Fibroblast of villous mesenchyme (primary cell): ENCODE results near the gene RHOA. TPM values are rescaled to one million over a fixed set of nuclear protein-coding genes. Genes with fewer than 3 reads are reported as not detected.
A peak's percentile ranks its signal among the peaks of the same experiment; 100 is the strongest.
"Not testable (repeated sequence)": the region's sequence is repeated elsewhere in the genome, so short reads cannot be mapped to it uniquely, and the experiment has no call there.

Source experiments
- DNase-seq: peaks from one replicate; pipeline ENCODE4 v3.0.0-alpha.2; 2010; ENCODE audit warnings: low read depth
- H3K4me3 ChIP-seq: 2 replicates; pipeline ENCODE4 v1.5.1; 2011; ENCODE audit warnings: low read depth, mild to moderate bottlenecking, low read length
- CTCF ChIP-seq: IDR thresholded peaks from 2 replicates; pipeline ENCODE4 v1.5.1; 2012; ENCODE audit warnings: low read depth, mild to moderate bottlenecking, low read length; ENCODE audit not compliant: insufficient read depth
- total RNA-seq: library from RNA; depleted of rRNA; stranded (reverse); fragments of >200 nt; gene quantifications from 2 replicates; pipeline ENCODE4 v1.2.3, GENCODE V29; 2012

Gene RHOA
- total RNA-seq, 1 donor: 626 TPM

- H3K4me3 ChIP-seq: no peak overlapping the region
- no peak for TF ChIP-seq CTCF
- no peak for DNase-seq
These were observed 39.8 kb downstream of the RHOA start for GRCh38 chr3:49371946-49372345.

- no peak overlapping the region for H3K4me3 ChIP-seq
- TF ChIP-seq CTCF: no peak
- DNase-seq: no peak
These were observed 41.0 kb downstream of the RHOA start for GRCh38 chr3:49370585-49371290.

- peak; percentile 53 for DNase-seq
- no peak overlapping the region for H3K4me3 ChIP-seq
- TF ChIP-seq CTCF: no peak
These were observed 49.2 kb downstream of the RHOA start for GRCh38 chr3:49362561-49362960.

- TF ChIP-seq CTCF: no peak
- peak; percentile 35 for DNase-seq
- no peak overlapping the region for H3K4me3 ChIP-seq
These were observed 52.2 kb downstream of the RHOA start for GRCh38 chr3:49359623-49360022.

GRCh38 chr3:49358884-49359225, 52.9 kb downstream of the RHOA start:
- H3K4me3 ChIP-seq: peak overlapping the region; percentile 45
- no peak for TF ChIP-seq CTCF
- DNase-seq: no peak

- no peak for TF ChIP-seq CTCF
- DNase-seq: peak; percentile 97
These were observed 53.4 kb downstream of the RHOA start, which contains the start of gene GPX1 for GRCh38 chr3:49358217-49358883. GPX1 (minus strand) TSS chr3:49358353; CDS start chr3:49358278, 75 bp downstream.

GRCh38 chr3:49357443-49358216, 54.1 kb downstream of the RHOA start:
- peak; percentile 95 for DNase-seq
- H3K4me3 ChIP-seq: peak overlapping the region; percentile 71

More at GRCh38 chr3:49358217-49358883, 53.4 kb downstream of the RHOA start, which contains the start of gene GPX1:
- H3K4me3 ChIP-seq: peak within 1 kb of the TSS; percentile 71

- DNase-seq: not testable (repeated sequence)
- H3K4me3 ChIP-seq: peak overlapping the region; percentile 71
These were observed 54.7 kb downstream of the RHOA start for GRCh38 chr3:49357095-49357442.
